ENCODE data around the gene CFAP74. TPM values are rescaled to one million over a fixed set of nuclear protein-coding genes. Genes with fewer than 3 reads are reported as not detected.

The CFAP74 gene
- total RNA-seq, 1 experiment from 2014 or later = not detected

- no peak for DNase-seq (ENCODE audit: low spot score)
- no TSS peak for BruUV-seq (replicated peaks)
- POLR2A ChIA-PET (ENCODE audit: low non-redundant PET) = no interaction called here
Observed at GRCh38 chr1:1929102-1929638, 74.4 kb downstream of the CFAP74 start.

GRCh38 chr1:1928231-1929101 lies 75.1 kb downstream of the CFAP74 start:
- Histone ChIP-seq H3K36me3 (ENCODE audit: insufficient read depth, low read length, poor library complexity, severe bottlenecking) (no peaks in the 10 kb centered on the region), H3K4me1 (ENCODE audit: insufficient read depth, low read length, poor library complexity, severe bottlenecking) (no peaks in the 10 kb centered on the region), H3K27me3 (replicated peaks; ENCODE audit: insufficient read depth, low read depth, low read length, poor library complexity) (no peaks in the 10 kb centered on the region), H3K4me3 (ENCODE audit: low read depth, low read length, poor library complexity, severe bottlenecking) (no peak overlapping the region), H3K27ac (ENCODE audit: low read depth, low read length, poor library complexity, severe bottlenecking) (no peak overlapping the region), H3K9me3 (ENCODE audit: low read depth, low read length, poor library complexity, severe bottlenecking) (no peaks in the 10 kb centered on the region)
- intact Hi-C loops (cut with micrococcal nuclease; ENCODE audit: unreplicated experiment) = no loop called here
- no peak for TF ChIP-seq EZH2 (IDR thresholded peaks at IDR 0.05; ENCODE audit: borderline replicate concordance, low read depth, low read length, poor library complexity, severe bottlenecking)
- TF ChIP-seq, protein P1, sequence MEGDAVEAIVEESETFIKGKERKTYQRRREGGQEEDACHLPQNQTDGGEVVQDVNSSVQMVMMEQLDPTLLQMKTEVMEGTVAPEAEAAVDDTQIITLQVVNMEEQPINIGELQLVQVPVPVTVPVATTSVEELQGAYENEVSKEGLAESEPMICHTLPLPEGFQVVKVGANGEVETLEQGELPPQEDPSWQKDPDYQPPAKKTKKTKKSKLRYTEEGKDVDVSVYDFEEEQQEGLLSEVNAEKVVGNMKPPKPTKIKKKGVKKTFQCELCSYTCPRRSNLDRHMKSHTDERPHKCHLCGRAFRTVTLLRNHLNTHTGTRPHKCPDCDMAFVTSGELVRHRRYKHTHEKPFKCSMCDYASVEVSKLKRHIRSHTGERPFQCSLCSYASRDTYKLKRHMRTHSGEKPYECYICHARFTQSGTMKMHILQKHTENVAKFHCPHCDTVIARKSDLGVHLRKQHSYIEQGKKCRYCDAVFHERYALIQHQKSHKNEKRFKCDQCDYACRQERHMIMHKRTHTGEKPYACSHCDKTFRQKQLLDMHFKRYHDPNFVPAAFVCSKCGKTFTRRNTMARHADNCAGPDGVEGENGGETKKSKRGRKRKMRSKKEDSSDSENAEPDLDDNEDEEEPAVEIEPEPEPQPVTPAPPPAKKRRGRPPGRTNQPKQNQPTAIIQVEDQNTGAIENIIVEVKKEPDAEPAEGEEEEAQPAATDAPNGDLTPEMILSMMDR (conservative IDR thresholded peaks at IDR 0.05; ENCODE audit: low read depth, low read length) = no peak
- DNase-seq (ENCODE audit: low spot score) = no peak
- ChIA-PET CTCF (no interaction called here), POLR2A (ENCODE audit: low non-redundant PET) (no interaction called here)
- no TSS peak for BruUV-seq (replicated peaks)

More at GRCh38 chr1:1929102-1929638, 74.4 kb downstream of the CFAP74 start:
- Histone ChIP-seq H3K27me3 (replicated peaks; ENCODE audit: insufficient read depth, low read depth, low read length, poor library complexity) (no peaks in the 10 kb centered on the region), H3K9me3 (ENCODE audit: low read depth, low read length, poor library complexity, severe bottlenecking) (no peaks in the 10 kb centered on the region), H3K27ac (ENCODE audit: low read depth, low read length, poor library complexity, severe bottlenecking) (no peak overlapping the region), H3K36me3 (ENCODE audit: insufficient read depth, low read length, poor library complexity, severe bottlenecking) (no peaks in the 10 kb centered on the region), H3K4me3 (ENCODE audit: low read depth, low read length, poor library complexity, severe bottlenecking) (no peak overlapping the region), H3K4me1 (ENCODE audit: insufficient read depth, low read length, poor library complexity, severe bottlenecking) (no peaks in the 10 kb centered on the region)
- intact Hi-C loops (cut with micrococcal nuclease; ENCODE audit: unreplicated experiment) = no loop called here
- TF ChIP-seq, protein P1 (conservative IDR thresholded peaks at IDR 0.05; ENCODE audit: low read depth, low read length) = no peak
- TF ChIP-seq EZH2 (IDR thresholded peaks at IDR 0.05; ENCODE audit: borderline replicate concordance, low read depth, low read length, poor library complexity, severe bottlenecking) = no peak
- CTCF ChIA-PET = no interaction called here

DNA sequence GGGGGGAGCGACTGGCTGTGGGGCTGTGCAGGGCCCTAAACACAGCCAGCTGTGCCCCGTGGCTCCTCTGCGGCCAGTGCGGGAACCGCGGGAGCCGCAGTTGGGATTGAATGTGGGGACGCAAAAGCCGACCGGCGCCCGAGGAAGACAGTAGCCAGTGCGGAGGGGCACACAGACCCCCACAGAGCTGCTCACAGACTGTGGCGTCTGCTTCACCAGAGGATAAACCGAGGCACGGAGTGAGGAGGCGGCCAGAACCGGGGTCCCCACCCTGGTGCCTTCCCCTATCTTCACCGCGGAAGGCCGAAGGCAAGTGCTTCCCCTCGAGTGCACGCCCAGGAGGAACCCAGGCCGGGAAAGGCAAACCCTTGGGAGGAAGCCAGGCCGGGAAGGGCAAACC lies 75.8 kb downstream of the CFAP74 start:
- no peaks in the 10 kb centered on the region for H3K4me1 ChIP-seq (ENCODE audit: insufficient read depth, low read length, poor library complexity, severe bottlenecking)
- H3K4me3 ChIP-seq (ENCODE audit: low read depth, low read length, poor library complexity, severe bottlenecking) = no peak overlapping the region
- ChIA-PET POLR2A (ENCODE audit: low non-redundant PET) (no interaction called here), CTCF (no interaction called here)
- TF ChIP-seq EZH2 (IDR thresholded peaks at IDR 0.05; ENCODE audit: borderline replicate concordance, low read depth, low read length, poor library complexity, severe bottlenecking) = no peak
- TF ChIP-seq, protein P1 (conservative IDR thresholded peaks at IDR 0.05; ENCODE audit: low read depth, low read length) = no peak
- H3K27ac ChIP-seq (ENCODE audit: low read depth, low read length, poor library complexity, severe bottlenecking) = no peak overlapping the region
- no peaks in the 10 kb centered on the region for H3K9me3 ChIP-seq (ENCODE audit: low read depth, low read length, poor library complexity, severe bottlenecking)
- H3K27me3 ChIP-seq (replicated peaks; ENCODE audit: insufficient read depth, low read depth, low read length, poor library complexity) = no peaks in the 10 kb centered on the region
- DNase-seq (ENCODE audit: low spot score) = no peak
- BruUV-seq (replicated peaks) = no TSS peak
- intact Hi-C loops (cut with micrococcal nuclease; ENCODE audit: unreplicated experiment) = no loop called here
- no peaks in the 10 kb centered on the region for H3K36me3 ChIP-seq (ENCODE audit: insufficient read depth, low read length, poor library complexity, severe bottlenecking)
